NCI-H526 treated with DMSO at 0.1 percent for 48 hours (cell line): ENCODE results near the gene MACO1.

ENCODE experiments used
- DNase-seq: peaks from one replicate; lab custom pipeline; 2025; lab: John Stamatoyannopoulos, UW

Gene MACO1

GRCh38 chr1:25543005-25543424 lies 112.3 kb downstream of the MACO1 start:
- no peak for DNase-seq

GRCh38 chr1:25543425-25544242 lies 112.9 kb downstream of the MACO1 start, which contains the start of gene LDLRAP1:
LDLRAP1 (plus strand) TSS chr1:25543606; CDS start chr1:25543699, 93 bp downstream.
- no peak for DNase-seq

GRCh38 chr1:25544243-25544764 lies 113.6 kb downstream of the MACO1 start:
- DNase-seq: no peak

- no peak for DNase-seq
Measured at GRCh38 chr1:25544819-25545218, 114.1 kb downstream of the MACO1 start.

GRCh38 chr1:25545767-25546166 lies 115.1 kb downstream of the MACO1 start:
- DNase-seq: no peak

GRCh38 chr1:25546193-25546592 lies 115.5 kb downstream of the MACO1 start:
- no peak for DNase-seq

- no peak for DNase-seq
Measured at GRCh38 chr1:25548601-25549000, 117.9 kb downstream of the MACO1 start.

- no peak for DNase-seq
Measured at GRCh38 chr1:25549273-25550154, 118.8 kb downstream of the MACO1 start.
